PFSK-1 (cell line): ENCODE data around the gene DACT3.

Source experiments
- FOXP2 ChIP-seq: optimal IDR thresholded peaks from 2 replicates; pipeline ENCODE3; 2011; ENCODE audit warnings: borderline replicate concordance, control low read depth, inconsistent platforms; ENCODE audit not compliant: insufficient read depth; ENCODE audit errors: extremely low read length, extremely low read depth
- POLR2AphosphoS5 ChIP-seq: IDR thresholded peaks from 2 replicates; pipeline ENCODE4 v1.6.1; 2012; ENCODE audit warnings: low read depth, mild to moderate bottlenecking, control low read depth, low read length, moderate library complexity
- REST ChIP-seq, 2 experiments: IDR thresholded peaks; 2 replicates each; pipeline versions ENCODE4 v1.6.1 to v1.8.0; 2011 to 2012; ENCODE audit warnings: low read depth in 2 of 2, low read length in 2 of 2, control low read depth in 1 of 2, inconsistent platforms in 1 of 2, mild to moderate bottlenecking in 1 of 2, moderate library complexity in 1 of 2; ENCODE audit not compliant: insufficient read depth in 1 of 2
- SIN3A ChIP-seq: IDR thresholded peaks from 2 replicates; pipeline ENCODE4 v1.6.1; 2012; ENCODE audit warnings: mild to moderate bottlenecking, low read length, moderate library complexity, borderline replicate concordance; ENCODE audit not compliant: insufficient read depth
- TAF1 ChIP-seq: IDR thresholded peaks from 2 replicates; pipeline ENCODE4 v1.6.1; 2012; ENCODE audit warnings: low read length, control low read depth, borderline replicate concordance; ENCODE audit not compliant: insufficient read depth

Gene DACT3

GRCh38 chr19:46625731-46626130 is 35.3 kb downstream of the DACT3 start:
- TF ChIP-seq SIN3A (no peak), TAF1 (no peak), FOXP2 (no peak), POLR2AphosphoS5 (no peak), REST (IDR thresholded peaks at IDR 0.05; ENCODE audit: insufficient read depth in 1 of 2, low read depth in 2 of 2, low read length in 2 of 2) (no peak)

- TF ChIP-seq POLR2AphosphoS5 (no peak), TAF1 (no peak), FOXP2 (no peak), REST (IDR thresholded peaks at IDR 0.05; ENCODE audit: insufficient read depth in 1 of 2, low read depth in 2 of 2, low read length in 2 of 2) (no peak), SIN3A (no peak)
Measured at GRCh38 chr19:46624958-46625661, 35.9 kb downstream of the DACT3 start, which contains the start of gene PTGIR. PTGIR (minus strand) TSS chr19:46625089; CDS start chr19:46624225, 864 bp downstream.

GRCh38 chr19:46623915-46624502 is 37.0 kb downstream of the DACT3 start:
- TF ChIP-seq POLR2AphosphoS5 (no peak), TAF1 (no peak), FOXP2 (no peak), SIN3A (no peak), REST (IDR thresholded peaks at IDR 0.05; ENCODE audit: insufficient read depth in 1 of 2, low read depth in 2 of 2, low read length in 2 of 2) (no peak)

GRCh38 chr19:46622118-46622446 is 38.9 kb downstream of the DACT3 start:
- TF ChIP-seq FOXP2 (no peak), POLR2AphosphoS5 (no peak)

- no peak for TF ChIP-seq SIN3A
- no peak for TF ChIP-seq POLR2AphosphoS5
- no peak for TF ChIP-seq FOXP2
- TF ChIP-seq REST (IDR thresholded peaks at IDR 0.05; ENCODE audit: insufficient read depth in 1 of 2, low read depth in 2 of 2, low read length in 2 of 2) = no peak
- no peak for TF ChIP-seq TAF1
Measured at GRCh38 chr19:46621191-46622117, 39.5 kb downstream of the DACT3 start.
